Transverse colon (tissue), 4 donors: ENCODE data around the gene SOAT1. TPM values are rescaled to one million over a fixed set of nuclear protein-coding genes. Genes with fewer than 3 reads are reported as not detected.

Source experiments
- DNase-seq: peaks from one replicate; pipeline ENCODE4 v3.0.0-alpha.2; 2019
- H3K27ac ChIP-seq, 4 donors: fragments of 200-600 bp; sonication (generic); 2 replicates each; pipeline ENCODE4 v1.5.1; 2016 to 2018; ENCODE audit warnings: inconsistent platforms in 4 of 4
- H3K27me3 ChIP-seq: fragments of 200-600 bp; sonication (generic); 2 replicates; pipeline ENCODE4 v1.5.1; 2017; ENCODE audit warnings: inconsistent platforms
- H3K36me3 ChIP-seq, 4 donors: fragments of 200-600 bp; sonication (generic); 2 replicates each; pipeline ENCODE4 v1.5.1; 2017 to 2019; ENCODE audit warnings: inconsistent platforms in 4 of 4
- H3K4me1 ChIP-seq, 4 donors: fragments of 200-600 bp; sonication (generic); 2 replicates each; pipeline ENCODE4 v1.5.1; 2017 to 2020; ENCODE audit warnings: inconsistent platforms in 4 of 4
- H3K4me3 ChIP-seq, 4 donors: fragments of 200-600 bp; sonication (generic); 1 replicate in 1 of 4; 2 replicates in 3 of 4; pipeline versions ENCODE4 v1.5.1 to v1.6.1; 2017 to 2019; ENCODE audit warnings: inconsistent platforms in 4 of 4
- H3K9me3 ChIP-seq, 2 donors: fragments of 200-600 bp; sonication (generic); 2 replicates each; pipeline ENCODE4 v1.5.1; 2017 to 2019; ENCODE audit warnings: inconsistent platforms in 2 of 2
- EP300 ChIP-seq: sonication (generic); formaldehyde crosslinking; IDR thresholded peaks from one replicate; pipeline ENCODE4 v1.6.1; 2017; ENCODE audit warnings: antibody characterized with exemption, low read depth
- POLR2A ChIP-seq: fragments of 450-650 bp; IDR thresholded peaks from one replicate; pipeline ENCODE4 v1.6.1; 2016; ENCODE audit warnings: antibody characterized with exemption, mild to moderate bottlenecking, moderate library complexity
- POLR2AphosphoS5 ChIP-seq, 3 donors: sonication (generic); formaldehyde crosslinking; IDR thresholded peaks; one replicate each; pipeline ENCODE4 v1.6.1; 2016; ENCODE audit warnings: antibody characterized with exemption in 3 of 3
- WGBS, 2 donors: methylation state at CpG; one replicate each; pipeline ENCODE4 v1.1.5; 2018; ENCODE audit warnings: low coverage in 1 of 2; 5-methylcytosine and 5-hydroxymethylcytosine counted together
- in situ Hi-C, 4 donors: fragments of 200-750 bp; cut with MboI; loops; one replicate each; pipeline versions ENCODE4 v1.15.0 to v1.15.1; 2017; ENCODE audit warnings: low sequenced_read_pairs in 3 of 4, low pct_ligation_motif_present in 1 of 4, low pct_unique_long_range_greater_than_20kb in 1 of 4
- intact Hi-C: fragments of 100-400 bp; cut with DNase I; formaldehyde crosslinking; loops from one replicate; pipeline ENCODE4 v1.15.1; 2023; ENCODE audit warnings: low total_unique reads
- total RNA-seq, 4 donors: library from RNA; depleted of rRNA; stranded (reverse); fragments of >200 nt; gene quantifications; one replicate each; pipeline ENCODE4 v1.1.0, GENCODE V29; 2016
- TF ChIP-seq, protein P1 (sequence below), 5 experiments: fragments of 200-600 bp in 3 of 5; fragments of 450-650 bp in 2 of 5; sonication (generic) in 3 of 5; IDR thresholded peaks; 1 replicate in 2 of 5; 2 replicates in 3 of 5; pipeline ENCODE4 v1.5.1; 2016 to 2017; ENCODE audit warnings: antibody characterized with exemption in 5 of 5, inconsistent platforms in 3 of 5, mild to moderate bottlenecking in 2 of 5, moderate library complexity in 1 of 5

Gene SOAT1
- total RNA-seq, 4 donors from 2014 or later, result 4.0 to 13.9 (median 10.3) TPM

DNA sequence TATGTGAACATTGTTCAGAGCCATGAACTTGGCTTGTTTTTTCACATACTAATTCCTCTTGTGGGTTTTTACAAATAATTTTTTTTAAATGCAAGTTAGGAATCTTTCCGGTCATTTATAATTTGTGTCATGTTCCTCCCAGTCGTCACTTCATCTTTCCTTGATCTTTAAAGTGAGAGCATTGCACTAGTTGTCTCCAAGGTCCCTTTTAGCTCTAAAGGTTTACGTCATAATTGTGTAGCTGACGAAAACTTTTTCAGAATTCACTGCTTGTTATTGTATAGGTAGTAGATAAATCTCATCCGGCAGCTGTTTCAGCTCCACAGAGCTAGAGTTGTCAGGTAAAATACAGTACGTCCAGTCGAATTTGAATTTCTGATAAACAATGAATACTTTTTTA, 33.6 kb downstream of the SOAT1 start:
- no peak for TF ChIP-seq POLR2AphosphoS5 (IDR thresholded peaks at IDR 0.05)
- TF ChIP-seq EP300, result no peak
- no peak for TF ChIP-seq POLR2A
- TF ChIP-seq, protein P1, sequence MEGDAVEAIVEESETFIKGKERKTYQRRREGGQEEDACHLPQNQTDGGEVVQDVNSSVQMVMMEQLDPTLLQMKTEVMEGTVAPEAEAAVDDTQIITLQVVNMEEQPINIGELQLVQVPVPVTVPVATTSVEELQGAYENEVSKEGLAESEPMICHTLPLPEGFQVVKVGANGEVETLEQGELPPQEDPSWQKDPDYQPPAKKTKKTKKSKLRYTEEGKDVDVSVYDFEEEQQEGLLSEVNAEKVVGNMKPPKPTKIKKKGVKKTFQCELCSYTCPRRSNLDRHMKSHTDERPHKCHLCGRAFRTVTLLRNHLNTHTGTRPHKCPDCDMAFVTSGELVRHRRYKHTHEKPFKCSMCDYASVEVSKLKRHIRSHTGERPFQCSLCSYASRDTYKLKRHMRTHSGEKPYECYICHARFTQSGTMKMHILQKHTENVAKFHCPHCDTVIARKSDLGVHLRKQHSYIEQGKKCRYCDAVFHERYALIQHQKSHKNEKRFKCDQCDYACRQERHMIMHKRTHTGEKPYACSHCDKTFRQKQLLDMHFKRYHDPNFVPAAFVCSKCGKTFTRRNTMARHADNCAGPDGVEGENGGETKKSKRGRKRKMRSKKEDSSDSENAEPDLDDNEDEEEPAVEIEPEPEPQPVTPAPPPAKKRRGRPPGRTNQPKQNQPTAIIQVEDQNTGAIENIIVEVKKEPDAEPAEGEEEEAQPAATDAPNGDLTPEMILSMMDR (IDR thresholded peaks at IDR 0.05), result no peak
- Histone ChIP-seq H3K27ac (no peak overlapping the region), H3K36me3 (no peaks in the 10 kb centered on the region), H3K9me3 (peaks cover 0 to 6% of the 10 kb centered on the region in 2 donors), H3K4me1 (peaks cover 0 to 14% (median 6%) of the 10 kb centered on the region in 4 donors), H3K4me3 (no peak overlapping the region), H3K27me3 (no peaks in the 10 kb centered on the region)
- WGBS, 2 donors, result 89 to 94% methylated on average over 7 of the region's 7 CpGs
- intact Hi-C loops, result no loop called here
- in situ Hi-C loops, result no loop called here
- DNase-seq, result no peak

DNA sequence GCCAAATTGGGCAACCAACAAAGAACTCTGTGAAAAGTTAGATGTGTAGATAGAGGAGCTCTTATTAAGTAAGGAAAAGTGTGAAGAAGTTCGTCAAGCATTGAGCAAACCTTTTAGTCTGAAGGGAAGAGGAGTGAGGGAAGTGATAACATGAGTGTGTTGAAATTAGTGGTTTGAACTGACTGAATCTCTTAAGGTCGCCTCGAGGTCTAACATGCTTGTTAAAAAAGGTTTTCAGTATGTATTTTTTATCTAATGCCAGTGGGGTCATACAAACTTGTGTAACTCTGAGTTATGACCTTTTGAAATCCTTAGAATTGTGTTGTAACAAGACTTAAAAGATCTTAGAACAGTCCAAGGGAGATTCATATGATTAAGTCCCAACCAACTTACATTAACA, 34.1 kb downstream of the SOAT1 start:
- H3K4me3 ChIP-seq, result no peak overlapping the region
- in situ Hi-C loops (no loop called here), intact Hi-C loops (no loop called here)
- no peak for DNase-seq
- peaks cover 0 to 9% (median 4%) of the 10 kb centered on the region in 4 donors for H3K4me1 ChIP-seq
- H3K36me3 ChIP-seq, result no peaks in the 10 kb centered on the region
- H3K27ac ChIP-seq, result no peak overlapping the region
- WGBS, 2 donors, result 75 to 82% methylated on average over 3 of the region's 3 CpGs
- no peaks in the 10 kb centered on the region for H3K27me3 ChIP-seq
- peaks cover 0 to 6% of the 10 kb centered on the region in 2 donors for H3K9me3 ChIP-seq
- TF ChIP-seq POLR2AphosphoS5 (IDR thresholded peaks at IDR 0.05) (no peak), EP300 (no peak), POLR2A (no peak)
- TF ChIP-seq, protein P1 (IDR thresholded peaks at IDR 0.05), result no peak

DNA sequence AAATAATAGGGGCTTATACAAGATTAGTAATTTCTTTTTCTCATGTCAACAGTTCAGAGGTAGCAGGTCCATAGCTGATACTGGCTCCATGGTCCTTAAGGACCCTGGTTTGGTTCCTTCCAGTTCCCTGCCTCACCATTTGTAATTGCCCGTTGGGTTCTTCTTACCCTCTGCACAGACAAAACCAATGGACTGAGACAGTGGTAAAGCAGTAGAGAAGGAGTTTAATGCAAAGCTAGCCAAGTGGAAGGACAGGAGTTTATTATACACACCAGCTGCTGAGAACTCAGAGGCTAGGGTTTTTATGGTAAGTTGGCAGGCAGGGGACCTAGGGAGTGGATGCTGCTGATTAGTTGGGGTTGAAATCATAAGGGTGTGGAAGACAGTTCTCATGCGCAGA, 36.3 kb downstream of the SOAT1 start:
- no peak for DNase-seq
- 63% methylated on average over 2 of the region's 2 CpGs; no CpG with 5 or more reads in 1 of the 2 donors for WGBS, 2 donors
- Histone ChIP-seq H3K27me3 (no peaks in the 10 kb centered on the region), H3K4me3 (no peak overlapping the region), H3K4me1 (no peaks in the 10 kb centered on the region), H3K36me3 (no peaks in the 10 kb centered on the region), H3K9me3 (peaks cover 0 to 6% of the 10 kb centered on the region in 2 donors), H3K27ac (no peak overlapping the region)
- TF ChIP-seq, protein P1 (IDR thresholded peaks at IDR 0.05), result no peak
- TF ChIP-seq EP300 (no peak), POLR2A (no peak), POLR2AphosphoS5 (IDR thresholded peaks at IDR 0.05) (no peak)
- intact Hi-C loops, result no loop called here
- in situ Hi-C loops, result no loop called here

DNA sequence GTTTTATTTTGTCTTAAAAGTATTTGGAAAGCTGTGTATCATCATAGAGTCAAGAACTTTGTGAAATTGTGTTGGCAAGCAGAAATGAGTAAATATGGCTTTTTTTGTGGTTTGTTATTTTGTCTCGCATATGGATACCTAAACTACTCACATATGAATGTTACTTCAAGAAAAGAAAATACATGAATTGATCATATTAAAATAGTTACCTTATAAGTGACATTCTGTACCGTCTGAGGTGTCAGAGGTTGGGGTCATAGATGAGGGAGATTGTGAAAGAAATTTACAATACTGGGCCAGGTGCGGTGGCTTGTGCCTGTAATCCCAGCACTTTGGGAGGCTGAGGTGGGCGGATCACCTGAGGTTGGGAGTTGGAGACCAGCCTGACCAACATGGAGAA, 40.8 kb downstream of the SOAT1 start:
- no peak overlapping the region for H3K27ac ChIP-seq
- WGBS, 2 donors, result 88 to 92% methylated on average over 3 to 4 of the region's 4 CpGs
- no peaks in the 10 kb centered on the region for H3K27me3 ChIP-seq
- no peak for TF ChIP-seq EP300
- TF ChIP-seq POLR2A, result no peak
- TF ChIP-seq, protein P1 (IDR thresholded peaks at IDR 0.05), result no peak
- TF ChIP-seq POLR2AphosphoS5 (IDR thresholded peaks at IDR 0.05), result no peak
- intact Hi-C loops, result no loop called here
- H3K36me3 ChIP-seq, result no peaks in the 10 kb centered on the region
- H3K4me1 ChIP-seq, result no peaks in the 10 kb centered on the region
- in situ Hi-C loops, result no loop called here
- no peak overlapping the region for H3K4me3 ChIP-seq
- H3K9me3 ChIP-seq, result peaks cover 0 to 5% of the 10 kb centered on the region in 2 donors
- DNase-seq, result no peak
